HG02642 (cell line): ENCODE results near the gene ADAM22.

Experiments
- ATAC-seq: cut with Tn5 transposase; IDR thresholded peaks from one replicate; pipeline ENCODE4 v1.9.1; 2021; ENCODE audit warnings: mild to moderate bottlenecking; ENCODE audit not compliant: unreplicated experiment, poor library complexity

ADAM22 gene

GRCh38 chr7:88037050-88037449 is 103.0 kb downstream of the ADAM22 start:
- ATAC-seq = no peak

DNA sequence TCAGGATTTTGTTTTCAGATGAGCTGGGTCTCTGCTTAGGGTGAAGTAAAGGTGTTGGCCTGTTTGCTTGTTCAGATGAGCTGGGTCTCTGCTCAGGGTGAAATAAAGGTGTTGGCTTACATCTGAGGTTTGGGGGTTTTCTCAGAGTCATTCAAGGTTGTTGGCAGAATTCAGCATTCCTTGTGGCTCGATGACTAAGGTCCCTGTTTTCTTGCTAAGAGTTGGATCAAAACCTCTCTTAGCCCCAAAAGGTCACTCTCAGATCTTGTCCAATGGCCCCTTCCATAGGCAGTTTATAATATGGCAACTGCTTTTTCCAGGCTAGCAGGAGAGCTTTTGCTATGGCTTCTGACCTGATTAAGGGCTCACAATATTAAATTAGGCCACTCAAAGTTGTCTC is 106.6 kb downstream of the ADAM22 start:
- ATAC-seq = no peak

- no peak for ATAC-seq
These were observed 107.5 kb downstream of the ADAM22 start for GRCh38 chr7:88041583-88041982.

GRCh38 chr7:88042157-88042556 is 108.1 kb downstream of the ADAM22 start:
- no peak for ATAC-seq

DNA sequence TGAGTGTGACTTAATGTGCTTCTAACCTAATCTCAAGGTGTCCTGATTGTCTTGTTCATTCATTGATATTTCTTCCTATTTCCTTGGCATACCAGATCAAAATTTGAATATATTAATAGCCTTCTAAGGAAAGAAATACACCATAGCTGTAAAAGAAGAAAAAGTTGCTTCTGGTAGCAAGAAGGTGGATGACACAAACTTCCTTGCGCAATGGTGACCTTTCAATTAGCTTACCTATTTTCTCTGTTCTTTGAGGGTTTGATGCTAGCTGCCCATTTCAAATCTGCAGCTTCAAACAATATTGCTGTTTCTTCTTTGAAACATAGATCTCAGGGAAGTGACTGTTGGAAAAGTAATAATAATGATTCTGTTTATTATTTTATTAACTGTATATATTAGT is 108.8 kb downstream of the ADAM22 start:
- ATAC-seq = no peak

DNA sequence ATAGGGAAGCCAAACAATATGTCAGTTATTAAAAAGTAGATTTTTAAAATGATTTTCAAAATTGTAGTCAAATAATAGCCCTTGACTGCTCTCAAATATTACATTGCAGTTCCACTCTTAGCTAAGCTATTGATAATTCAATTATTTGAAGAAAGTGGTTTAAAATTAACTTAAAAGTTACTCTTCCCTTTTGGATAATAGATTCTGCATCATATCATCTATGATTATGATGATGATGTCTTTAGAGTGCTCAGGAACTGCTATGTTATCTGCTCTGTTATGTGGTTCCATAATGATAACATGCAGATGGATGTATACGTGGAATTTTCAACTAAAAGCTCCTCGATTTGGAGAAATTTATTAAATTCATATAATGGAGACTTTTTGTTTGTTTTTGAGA is 110.0 kb downstream of the ADAM22 start:
- ATAC-seq = no peak

DNA sequence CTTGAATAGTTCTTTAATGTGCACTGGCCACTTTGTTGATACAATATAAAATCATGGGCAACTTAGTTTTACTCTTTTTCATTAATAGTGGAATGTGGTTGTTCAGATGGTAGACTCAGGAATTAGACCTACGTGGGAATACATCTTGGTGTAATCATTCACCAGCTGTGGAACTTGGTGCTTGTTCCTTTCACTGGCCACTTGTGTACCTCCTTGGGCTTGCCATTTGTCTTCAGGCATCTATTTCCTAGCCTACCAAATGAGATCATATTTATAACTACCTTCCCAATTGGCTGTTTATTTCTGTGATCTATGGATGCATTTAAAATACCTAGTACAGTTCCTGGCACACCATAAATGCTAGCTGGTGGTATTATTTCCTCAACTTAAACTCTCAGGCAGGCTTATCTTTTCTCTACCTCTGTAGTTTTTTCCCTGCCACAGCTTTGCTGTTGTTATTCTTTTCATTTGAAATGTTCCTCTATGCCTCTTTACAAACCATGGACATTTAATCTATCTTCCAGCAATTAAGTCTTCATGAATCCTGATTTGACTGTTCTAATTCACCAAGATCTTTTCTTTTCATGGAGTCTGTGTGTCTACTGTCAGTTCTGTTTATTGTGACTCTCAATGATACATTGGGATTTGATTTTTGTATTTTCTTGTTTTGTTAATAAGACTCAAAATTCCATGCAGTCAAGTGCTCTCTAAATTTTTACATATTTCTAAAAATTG is 113.0 kb downstream of the ADAM22 start:
- no peak for ATAC-seq

- no peak for ATAC-seq
These were observed 123.6 kb downstream of the ADAM22 start for GRCh38 chr7:88057655-88058054.

GRCh38 chr7:88062238-88062637 is 128.2 kb downstream of the ADAM22 start:
- no peak for ATAC-seq

DNA sequence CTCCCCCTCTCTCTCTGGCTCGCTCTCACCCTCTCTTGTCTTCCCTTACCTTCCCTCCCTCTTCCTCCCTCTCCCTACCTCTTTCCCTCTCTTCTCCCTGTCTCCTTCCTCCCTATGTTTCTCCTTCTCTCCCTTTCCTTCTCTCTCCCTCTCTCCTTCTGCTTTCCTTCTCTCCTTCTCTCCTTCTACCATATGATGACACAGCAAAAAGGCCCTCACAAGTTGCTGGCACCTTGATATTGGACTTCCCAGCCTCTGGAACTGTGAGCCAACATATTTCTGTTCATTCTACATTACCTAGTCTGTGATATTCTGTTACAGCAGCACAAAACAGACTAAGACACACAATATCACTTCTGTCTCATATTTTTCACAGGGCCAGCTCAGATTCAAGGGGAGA is 135.0 kb downstream of the ADAM22 start:
- ATAC-seq = no peak

DNA sequence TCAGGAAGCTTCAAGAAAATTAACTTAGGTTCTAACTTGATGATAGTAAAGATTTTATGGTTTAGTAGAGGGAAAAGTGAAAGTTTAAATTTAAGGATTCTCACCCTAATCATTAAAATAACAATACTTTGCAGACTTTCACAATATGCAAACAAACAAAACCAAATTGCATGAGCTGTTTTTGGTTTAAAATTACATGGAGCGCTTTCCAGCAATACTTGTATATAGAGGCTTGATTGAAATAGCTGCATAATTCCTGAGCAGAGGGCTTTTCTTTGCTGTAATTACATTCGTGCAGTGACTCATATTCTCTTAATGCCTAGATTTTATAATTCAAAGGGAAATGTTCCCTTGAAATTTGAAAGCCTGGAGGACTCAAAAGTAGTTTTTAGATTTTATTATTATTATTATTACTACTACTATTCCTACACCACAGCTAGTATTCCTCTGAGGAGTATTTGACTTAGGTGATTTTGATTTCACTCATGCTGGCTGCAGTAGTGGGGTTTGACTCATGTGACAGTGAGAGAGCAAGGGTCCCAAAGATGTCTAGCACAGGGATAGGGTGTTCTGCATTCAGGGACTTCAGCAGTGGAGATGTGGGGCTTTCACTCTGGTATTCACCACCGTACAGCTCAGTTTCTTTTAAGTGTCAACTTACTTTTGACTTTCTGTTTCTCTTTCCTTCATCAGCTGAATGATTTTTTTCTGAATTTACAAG is 138.1 kb downstream of the ADAM22 start:
- ATAC-seq = peak; percentile 85

DNA sequence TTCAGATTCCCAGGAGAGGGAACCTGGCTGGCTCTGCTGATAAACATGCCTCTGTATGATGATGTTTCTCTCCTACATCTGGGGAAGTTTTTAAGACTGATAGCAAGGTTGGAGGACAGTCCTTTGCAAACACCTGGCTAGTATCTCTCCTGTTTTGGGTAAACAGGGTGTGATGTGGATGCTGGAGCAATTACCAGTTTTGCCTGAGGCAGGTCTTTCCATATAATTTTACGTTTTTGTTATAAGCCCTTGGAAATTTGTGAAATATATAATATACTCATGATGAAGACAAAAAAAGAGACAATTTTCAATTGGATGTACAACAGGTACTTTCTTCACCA is 138.6 kb downstream of the ADAM22 start:
- no peak for ATAC-seq

GRCh38 chr7:88073626-88074025 is 139.6 kb downstream of the ADAM22 start:
- ATAC-seq = peak; percentile 46

GRCh38 chr7:88075216-88075615 is 141.2 kb downstream of the ADAM22 start:
- no peak for ATAC-seq

GRCh38 chr7:88083883-88084282 is 149.8 kb downstream of the ADAM22 start:
- no peak for ATAC-seq

DNA sequence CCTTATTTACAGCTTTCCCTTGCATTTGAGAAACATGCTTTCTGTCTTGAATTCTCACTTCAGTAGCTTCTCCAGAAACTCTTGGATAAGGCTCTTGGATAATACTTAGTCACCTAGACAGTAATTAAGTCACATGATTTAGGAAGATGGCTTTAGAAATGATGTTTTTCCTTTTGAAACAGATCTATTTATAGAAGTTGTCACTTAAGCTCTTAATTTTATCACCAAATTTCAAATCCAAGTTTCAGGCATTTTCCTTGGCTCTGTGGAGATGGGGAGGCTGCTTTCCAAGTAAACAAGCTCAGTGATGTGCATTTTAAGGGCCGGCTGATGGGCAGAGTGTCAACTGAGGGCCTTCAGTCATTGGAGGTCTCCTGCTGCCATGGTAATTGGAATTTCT is 155.5 kb downstream of the ADAM22 start:
- no peak for ATAC-seq

DNA sequence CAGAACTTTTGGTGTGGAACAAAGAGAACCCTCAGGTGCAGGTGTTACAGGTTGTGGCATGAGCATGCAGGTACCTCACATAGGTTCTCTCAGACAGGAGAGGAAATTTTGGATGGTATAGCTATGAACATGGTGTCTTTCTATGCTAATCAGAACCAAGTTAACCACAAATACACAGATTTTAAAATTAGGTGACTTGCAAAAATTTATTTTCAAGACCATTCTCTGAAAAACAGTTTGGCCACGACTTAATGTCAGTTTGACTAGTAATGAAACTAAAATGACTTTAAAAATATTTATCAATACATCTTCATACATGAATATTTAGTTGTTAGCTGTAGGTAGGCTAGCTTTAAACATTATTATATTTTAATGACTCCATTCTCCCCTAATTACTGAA is 156.2 kb downstream of the ADAM22 start:
- ATAC-seq = no peak

DNA sequence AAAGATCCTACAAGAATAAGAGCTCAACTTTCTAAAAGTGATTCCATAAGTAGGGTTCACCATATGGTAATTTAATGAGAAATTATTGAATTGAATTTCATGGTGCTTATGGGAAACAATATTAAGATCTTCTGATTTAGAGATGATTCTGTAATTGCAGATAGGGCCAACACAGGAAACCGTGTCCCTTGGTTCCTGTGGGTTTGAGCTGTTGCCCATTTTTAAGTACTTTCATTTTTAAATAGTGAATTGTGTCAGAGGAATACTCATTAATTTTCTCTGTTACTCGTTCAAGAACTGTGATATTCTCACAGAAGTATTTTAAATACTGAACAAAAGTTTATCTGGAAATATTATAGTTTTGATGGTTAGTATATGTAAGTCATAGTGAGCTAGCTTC is 156.6 kb downstream of the ADAM22 start:
- no peak for ATAC-seq

DNA sequence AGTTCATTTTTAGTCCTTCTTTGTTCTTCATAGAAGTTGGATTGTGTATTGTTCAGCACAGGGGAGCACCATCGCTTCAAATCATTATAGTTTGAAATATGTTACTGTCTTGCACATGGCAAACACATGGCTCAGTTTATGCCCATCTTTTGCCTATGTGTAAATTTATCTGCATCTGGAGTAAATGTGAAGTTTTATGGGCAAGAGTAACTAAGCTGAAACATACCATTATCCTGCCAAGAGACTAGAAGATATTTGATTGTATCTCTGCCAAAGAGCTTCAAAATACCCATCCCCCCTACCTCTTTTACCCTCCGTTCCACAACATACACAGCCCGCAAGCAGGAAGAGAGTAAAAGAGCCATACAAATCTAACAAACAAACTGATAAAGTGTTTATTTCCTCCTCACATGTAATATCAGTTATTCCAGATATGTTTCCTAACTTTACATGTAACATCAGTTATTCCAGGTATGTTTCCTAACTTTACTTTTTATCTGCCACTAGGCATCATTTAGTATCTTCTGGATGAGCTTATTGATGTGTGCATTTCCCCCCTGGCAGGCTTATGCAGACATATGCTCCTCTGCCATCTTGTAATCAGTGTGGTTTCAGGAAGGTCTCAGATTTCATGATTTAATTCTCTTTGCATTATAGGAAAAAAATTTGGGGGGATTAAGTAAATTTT is 158.1 kb downstream of the ADAM22 start:
- ATAC-seq = no peak

- ATAC-seq = no peak
These were observed 158.6 kb downstream of the ADAM22 start for GRCh38 chr7:88092676-88092999.

DNA sequence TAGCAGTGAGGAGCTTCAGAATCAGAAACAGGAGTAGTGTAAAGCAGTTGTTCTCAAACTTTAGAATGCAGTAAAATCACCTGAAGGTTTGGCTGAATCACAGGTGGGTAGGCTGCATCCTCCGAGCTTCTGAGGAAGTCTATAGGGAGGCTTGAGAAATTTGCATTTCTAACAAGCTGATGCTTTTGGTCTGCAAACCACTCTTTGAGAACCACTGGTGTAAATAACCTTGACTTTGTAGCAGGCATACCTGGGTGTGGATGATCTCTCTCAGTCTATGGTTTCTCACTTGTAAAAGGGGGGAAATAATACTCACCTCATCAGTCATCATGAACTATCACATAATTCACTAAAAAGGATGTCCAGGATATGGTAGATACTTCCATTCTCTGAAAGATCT is 167.7 kb downstream of the ADAM22 start:
- peak; percentile 60 for ATAC-seq

DNA sequence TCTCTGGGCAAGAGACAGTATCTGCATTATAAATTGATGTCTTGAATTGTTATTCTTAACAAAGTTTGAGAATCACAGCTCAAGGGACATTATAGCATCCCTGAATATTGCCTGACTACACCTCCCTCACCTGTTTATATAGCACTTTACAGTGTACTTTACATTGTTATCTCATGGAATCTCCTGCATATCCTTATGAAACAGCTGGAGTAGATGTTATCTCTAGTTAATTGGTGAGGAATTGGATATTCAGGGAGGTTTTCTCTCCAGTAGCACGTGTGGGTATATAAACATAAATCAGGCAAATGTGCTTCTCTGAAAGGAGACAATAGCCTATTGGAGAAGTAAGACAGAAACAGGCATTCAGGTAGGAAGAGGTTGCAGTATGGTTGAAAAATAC is 168.6 kb downstream of the ADAM22 start:
- ATAC-seq = no peak
